GM12878 (cell line): ENCODE data around the gene ISM1. TPM values are rescaled to one million over a fixed set of nuclear protein-coding genes. Genes with fewer than 3 reads are reported as not detected.

ENCODE experiments used
- ATAC-seq: fragments of 200-7000 bp; cut with Tn5 transposase; 3 replicates; pipeline ENCODE4 v1.9.1; 2020; ENCODE audit warnings: mild to moderate bottlenecking, moderate library complexity
- BruUV-seq: library from RNA; stranded (reverse); fragments of 400-500 nt; replicated peaks from 2 replicates; lab custom pipeline; 2021; lab: Mats Ljungman, UMichigan
- CTCF ChIA-PET: fragments of 300-600 bp; sonication (Branson Sonifier 250); formaldehyde crosslinking; extraction: SDS; loops from one replicate; lab custom pipeline; 2021; ENCODE audit warnings: inconsistent platforms; lab: Yijun Ruan, JAX
- POLR2A ChIA-PET: fragments of 350-600 bp; formaldehyde crosslinking; extraction: SDS; loops from one replicate; lab custom pipeline; 2021; ENCODE audit warnings: inconsistent platforms; lab: Charles Lee
- RAD21 ChIA-PET: fragments of 300-600 bp; sonication (Branson Sonifier 250); formaldehyde crosslinking; loops from one replicate; lab custom pipeline; 2023; ENCODE audit warnings: antibody characterized with exemption; ENCODE audit not compliant: unreplicated experiment; lab: Charles Lee
- SMC1A ChIA-PET: fragments of 300-600 bp; sonication (Branson Sonifier 250); formaldehyde crosslinking; loops from one replicate; lab custom pipeline; 2023; ENCODE audit not compliant: unreplicated experiment, uncharacterized antibody; lab: Charles Lee
- DNase-seq: peaks from one replicate; pipeline ENCODE4 v3.0.0-alpha.2; 2011; ENCODE audit warnings: low read depth, low spot score
- FAIRE-seq: peaks from 3 replicates; lab custom pipeline; 2011; peaks lifted over from hg19 to GRCh38; lab: Jason Lieb, UNC
- H2AFZ ChIP-seq: 2 replicates; pipeline ENCODE4 v1.6.0; 2011; ENCODE audit warnings: low read depth, low read length, control low read depth; ENCODE audit not compliant: control insufficient read depth
- H3K27ac ChIP-seq: 2 replicates; pipeline ENCODE4 v1.5.1; 2011; ENCODE audit warnings: control low read depth; ENCODE audit not compliant: control insufficient read depth, insufficient read depth
- H3K27me3 ChIP-seq, 2 experiments: replicated peaks in 1 of 2; 2 replicates each; pipeline versions ENCODE4 v1.6.0 to v1.6.1; 2011; ENCODE audit warnings: low read length in 1 of 2; ENCODE audit not compliant: control insufficient read depth in 2 of 2, insufficient read depth in 2 of 2
- H3K36me3 ChIP-seq, 2 experiments: 2 replicates each; pipeline ENCODE4 v1.5.1; 2011; ENCODE audit warnings: low read length in 1 of 2; ENCODE audit not compliant: control insufficient read depth in 2 of 2, insufficient read depth in 2 of 2
- H3K4me1 ChIP-seq: 2 replicates; pipeline ENCODE4 v1.6.1; 2011; ENCODE audit warnings: mild to moderate bottlenecking, low read length, moderate library complexity, mixed read lengths; ENCODE audit not compliant: control insufficient read depth, insufficient read depth
- H3K4me2 ChIP-seq: 2 replicates; pipeline ENCODE4 v1.6.0; 2011; ENCODE audit warnings: control low read depth; ENCODE audit not compliant: control insufficient read depth, insufficient read depth
- H3K4me3 ChIP-seq: fragments of 200-600 bp; sonication (generic); 2 replicates; pipeline ENCODE4 v1.5.1; 2016
- H3K79me2 ChIP-seq: 2 replicates; pipeline ENCODE4 v1.6.0; 2011; ENCODE audit warnings: low read length; ENCODE audit not compliant: control insufficient read depth, insufficient read depth
- H3K9ac ChIP-seq: 2 replicates; pipeline ENCODE4 v1.8.0; 2011; ENCODE audit warnings: low read length, control low read depth, mixed read lengths; ENCODE audit not compliant: control insufficient read depth, insufficient read depth
- H3K9me3 ChIP-seq: replicated peaks from 3 replicates; pipeline ENCODE4 v1.5.1; 2011; ENCODE audit warnings: mild to moderate bottlenecking, low read length; ENCODE audit not compliant: control insufficient read depth, insufficient read depth
- H4K20me1 ChIP-seq: 2 replicates; pipeline ENCODE4 v1.6.0; 2011; ENCODE audit not compliant: control insufficient read depth, insufficient read depth
- CBX5 ChIP-seq: sonication (generic); IDR thresholded peaks from 2 replicates; pipeline ENCODE4 v1.6.1; 2016; ENCODE audit warnings: low read depth, moderate library complexity, mild to moderate bottlenecking, inconsistent platforms
- HCFC1 ChIP-seq: fragments of 150-350 bp; IDR thresholded peaks from 2 replicates; pipeline ENCODE4 v1.6.1; 2014; ENCODE audit warnings: low read length
- KDM1A ChIP-seq: fragments of 200-600 bp; sonication (generic); IDR thresholded peaks from 2 replicates; pipeline ENCODE4 v1.6.1; 2016; ENCODE audit warnings: borderline replicate concordance
- RFX5 ChIP-seq: IDR thresholded peaks from 2 replicates; pipeline ENCODE4 v1.6.1; 2011; ENCODE audit warnings: low read depth, low read length, improper control_type of control experiment
- STAT3 ChIP-seq: IDR thresholded peaks from 2 replicates; pipeline ENCODE4 v1.6.1; 2011; ENCODE audit warnings: low read depth, low read length, improper control_type of control experiment
- TCF3 ChIP-seq: IDR thresholded peaks from 2 replicates; pipeline ENCODE4 v1.6.1; 2012; ENCODE audit warnings: low read depth, mild to moderate bottlenecking, low read length, borderline replicate concordance; ENCODE audit not compliant: insufficient read depth
- WGBS: methylation state at CpG from one replicate; pipeline ENCODE4 v1.1.6; 2016; ENCODE audit warnings: low lambda C conversion rate; ENCODE audit not compliant: insufficient replicate concordance, insufficient coverage; ENCODE audit errors: missing lambda C conversion rate; 5-methylcytosine and 5-hydroxymethylcytosine counted together
- in situ Hi-C: fragments of 300-500 bp; cut with MboI; formaldehyde crosslinking; loops from 9 replicates; pipeline ENCODE4 v1.14.3; 2018; ENCODE audit warnings: mixed read lengths
- intact Hi-C: fragments of 100-400 bp; cut with micrococcal nuclease; formaldehyde crosslinking; loops from one replicate; pipeline ENCODE4 v1.14.2; 2022; ENCODE audit not compliant: unreplicated experiment
- polyA plus RNA-seq, 11 experiments: library from polyadenylated mRNA; depleted of rRNA in 4 of 11; unstranded in 6 of 11; stranded (reverse) in 5 of 11; fragments of >200 nt; fragmentation: Nextera tagmentation in 4 of 11; fragmentation: Illumina TruSeq in 1 of 11; extraction: Ambion mirVana in 4 of 11; extraction: Trizol in 1 of 11; gene quantifications; 1 replicate in 1 of 11; 2 replicates in 10 of 11; pipeline versions ENCODE4 v1.2.1 to v1.2.3, GENCODE V29; 2011 to 2016; ENCODE audit warnings: inconsistent platforms in 2 of 11, missing spikeins in 2 of 11, low read depth in 1 of 11
- total RNA-seq, 4 experiments: library from RNA; depleted of rRNA in 3 of 4; stranded (reverse); fragments of >200 nt in 3 of 4; fragmentation: Illumina TruSeq in 1 of 4; extraction: Trizol in 1 of 4; gene quantifications; 2 replicates each; pipeline versions ENCODE4 v1.2.1 to v1.2.3, GENCODE V29; 2013 to 2021
- TF ChIP-seq, protein P1 (sequence below): fragments of 450-650 bp; IDR thresholded peaks from 2 replicates; pipeline ENCODE4 v1.6.1; 2017; ENCODE audit warnings: mild to moderate bottlenecking

The ISM1 gene
- total and polyA plus RNA-seq, 10 of the 15 experiments (the other 5 are each of a cell fraction or from before 2014, with no cell fraction given): 0.01 to 0.03 TPM; not detected in 8

DNA sequence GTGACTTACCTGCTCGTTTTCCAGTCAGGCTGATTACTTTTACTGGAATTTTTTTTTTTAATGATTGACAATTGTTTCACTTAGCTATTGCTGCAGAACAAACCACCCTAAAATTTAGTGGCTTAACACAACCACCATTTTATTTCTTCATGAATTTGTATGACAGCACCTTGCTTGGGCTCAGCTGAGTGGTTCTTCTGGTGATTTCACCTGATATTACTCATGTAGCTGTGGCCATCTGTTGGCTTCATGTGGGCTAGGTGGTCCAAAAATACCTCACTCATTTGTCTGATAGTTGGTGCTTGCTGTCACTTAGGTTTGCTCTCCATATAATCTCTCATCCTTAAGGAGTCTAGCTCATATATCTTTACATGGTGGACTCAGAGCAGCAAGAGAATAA lies 5.3 kb downstream of the ISM1 start:
- BruUV-seq: no TSS peak
- DNase-seq (no peak), ATAC-seq (no peak), FAIRE-seq (no peak)
- Histone ChIP-seq H4K20me1 (no peaks in the 10 kb centered on the region), H2AFZ (no peak overlapping the region), H3K4me3 (no peak overlapping the region), H3K4me2 (no peak overlapping the region), H3K9ac (no peak overlapping the region), H3K36me3 (no peaks in the 10 kb centered on the region), H3K9me3 (no peaks in the 10 kb centered on the region; the same call in 2 of the 3 replicates), H3K27ac (no peak overlapping the region), H3K4me1 (no peaks in the 10 kb centered on the region), H3K79me2 (no peaks in the 10 kb centered on the region), H3K27me3 (peaks cover 5 to 8% of the 10 kb centered on the region in 2 experiments)
- in situ Hi-C loops: no loop called here
- TF ChIP-seq RFX5 (no peak), CBX5 (no peak), STAT3 (no peak), TCF3 (no peak), HCFC1 (no peak), KDM1A (no peak)
- TF ChIP-seq, protein P1, sequence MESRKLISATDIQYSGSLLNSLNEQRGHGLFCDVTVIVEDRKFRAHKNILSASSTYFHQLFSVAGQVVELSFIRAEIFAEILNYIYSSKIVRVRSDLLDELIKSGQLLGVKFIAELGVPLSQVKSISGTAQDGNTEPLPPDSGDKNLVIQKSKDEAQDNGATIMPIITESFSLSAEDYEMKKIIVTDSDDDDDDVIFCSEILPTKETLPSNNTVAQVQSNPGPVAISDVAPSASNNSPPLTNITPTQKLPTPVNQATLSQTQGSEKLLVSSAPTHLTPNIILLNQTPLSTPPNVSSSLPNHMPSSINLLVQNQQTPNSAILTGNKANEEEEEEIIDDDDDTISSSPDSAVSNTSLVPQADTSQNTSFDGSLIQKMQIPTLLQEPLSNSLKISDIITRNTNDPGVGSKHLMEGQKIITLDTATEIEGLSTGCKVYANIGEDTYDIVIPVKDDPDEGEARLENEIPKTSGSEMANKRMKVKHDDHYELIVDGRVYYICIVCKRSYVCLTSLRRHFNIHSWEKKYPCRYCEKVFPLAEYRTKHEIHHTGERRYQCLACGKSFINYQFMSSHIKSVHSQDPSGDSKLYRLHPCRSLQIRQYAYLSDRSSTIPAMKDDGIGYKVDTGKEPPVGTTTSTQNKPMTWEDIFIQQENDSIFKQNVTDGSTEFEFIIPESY: no peak
- RAD21 ChIA-PET: no interaction called here
- WGBS: 0% methylated on average over 1 of the region's 1 CpG
- intact Hi-C loops: no loop called here
- CTCF ChIA-PET: interaction anchor here (1.1 kb wide), 1 partner anchor 35 kb away, joined by 3 read pairs; no protein-coding TSS in a partner anchor
- POLR2A ChIA-PET: interaction anchor here (0.7 kb wide), 1 partner anchor 84 kb away, joined by 3 read pairs; no protein-coding TSS in a partner anchor
- SMC1A ChIA-PET: interaction anchor here (1.2 kb wide), 1 partner anchor 19 kb away, joined by 3 read pairs; no protein-coding TSS in a partner anchor
